Astrocyte (in vitro differentiated cells and primary cell): ENCODE results near the gene CEMP1.

Source experiments
- CTCF ChIP-seq: IDR thresholded peaks from 2 replicates; pipeline ENCODE4 v1.5.1; 2011; ENCODE audit warnings: low read depth, mild to moderate bottlenecking, inconsistent platforms, low read length, moderate library complexity; ENCODE audit not compliant: insufficient read depth
- EZH2 ChIP-seq: IDR thresholded peaks from 2 replicates; pipeline ENCODE4 v1.6.1; 2012; ENCODE audit warnings: mild to moderate bottlenecking, low read length, inconsistent platforms; ENCODE audit not compliant: insufficient read depth

- TF ChIP-seq CTCF (no peak), EZH2 (no peak)
Observed at GRCh38 chr16:2533912-2534311, 2.7 kb upstream of the CEMP1 start.
